Ureter (tissue), 1 donor: ENCODE results near the gene SLC7A6. TPM values are rescaled to one million over a fixed set of nuclear protein-coding genes. Genes with fewer than 3 reads are reported as not detected.
A peak's percentile ranks its signal among the peaks of the same experiment; 100 is the strongest.

Source experiments
- DNase-seq: peaks from one replicate; pipeline ENCODE4 v3.0.0-alpha.2; 2020; ENCODE audit warnings: low spot score
- total RNA-seq: library from RNA; stranded (reverse); gene quantifications from one replicate; pipeline ENCODE4 v1.2.4, GENCODE V29; 2023
- donor health status: DM: yes; HTN: yes; CAD: no.

The SLC7A6 gene
- 29.4 TPM for total RNA-seq

DNA sequence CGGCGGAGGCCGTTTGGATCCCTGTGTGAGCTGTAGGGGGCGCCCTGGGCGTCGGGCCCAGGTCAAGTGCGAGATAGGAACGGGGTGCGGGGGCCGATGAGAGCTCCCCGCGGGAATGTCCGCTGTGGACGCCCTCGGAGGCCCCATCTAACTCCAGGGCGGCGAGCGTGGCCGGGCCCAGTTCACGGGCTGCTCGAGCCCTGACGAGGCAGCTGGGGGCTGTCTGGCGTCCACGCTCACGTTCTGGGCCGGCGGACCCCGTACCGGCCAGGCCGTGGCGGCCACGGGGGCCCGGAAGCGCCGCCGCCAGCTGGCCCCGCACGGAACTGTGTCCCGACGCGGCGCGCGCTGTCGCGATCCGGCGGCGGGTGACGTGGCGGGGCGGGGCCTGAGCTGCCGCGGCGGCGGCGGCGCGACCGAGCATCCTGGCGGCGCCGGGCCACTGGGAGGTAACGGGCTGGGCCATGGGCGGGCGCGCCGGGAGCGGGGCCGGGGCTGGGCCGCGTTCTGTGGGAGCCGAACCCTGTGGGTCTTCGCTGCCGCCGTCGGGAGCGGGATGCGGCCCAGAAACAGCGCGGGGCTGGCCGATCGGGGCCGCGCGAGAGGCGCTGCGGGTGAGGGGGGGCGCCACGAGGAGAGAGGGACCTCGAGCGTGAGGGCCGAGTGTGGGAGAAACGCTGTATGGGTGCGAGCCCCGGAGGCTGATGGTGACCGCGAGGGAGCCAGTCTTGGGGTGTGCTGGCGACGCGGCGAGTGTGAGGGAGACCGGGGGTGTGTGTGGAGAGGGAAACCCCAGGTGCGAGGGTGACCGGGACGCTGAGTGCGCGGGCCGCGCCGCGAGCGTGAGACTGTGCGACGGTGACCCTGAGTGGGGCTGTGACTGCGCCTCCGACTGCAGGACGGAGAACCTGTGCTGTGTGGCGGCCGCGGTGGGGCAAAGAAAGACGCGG lies at the start of gene SLC7A6:
SLC7A6 (plus strand) TSS at position 399 of the 950 bp plus-strand sequence. CDS start 10,201 bp downstream, outside the sequence.
- DNase-seq = peak; percentile 77

DNA sequence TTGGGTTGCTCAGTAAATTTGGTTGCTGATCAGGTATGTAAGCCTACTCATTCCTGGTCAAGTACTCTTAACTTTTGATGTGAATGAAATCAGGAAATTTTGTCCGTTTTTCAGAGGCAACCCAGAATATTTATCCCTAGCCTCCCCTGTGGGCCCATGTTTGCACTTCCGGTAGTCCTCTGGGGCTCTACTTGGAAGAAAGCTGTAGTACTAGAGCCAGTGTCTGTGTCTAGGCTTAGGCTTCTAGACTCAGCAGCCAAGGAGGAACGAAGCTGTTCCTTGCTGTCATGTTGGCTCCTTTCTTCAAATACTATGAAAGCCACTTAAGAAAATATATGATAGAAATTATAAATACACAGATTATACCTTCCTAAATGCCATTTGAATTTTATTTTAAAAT lies 49.6 kb upstream of the SLC7A6 start:
- no peak for DNase-seq

DNA sequence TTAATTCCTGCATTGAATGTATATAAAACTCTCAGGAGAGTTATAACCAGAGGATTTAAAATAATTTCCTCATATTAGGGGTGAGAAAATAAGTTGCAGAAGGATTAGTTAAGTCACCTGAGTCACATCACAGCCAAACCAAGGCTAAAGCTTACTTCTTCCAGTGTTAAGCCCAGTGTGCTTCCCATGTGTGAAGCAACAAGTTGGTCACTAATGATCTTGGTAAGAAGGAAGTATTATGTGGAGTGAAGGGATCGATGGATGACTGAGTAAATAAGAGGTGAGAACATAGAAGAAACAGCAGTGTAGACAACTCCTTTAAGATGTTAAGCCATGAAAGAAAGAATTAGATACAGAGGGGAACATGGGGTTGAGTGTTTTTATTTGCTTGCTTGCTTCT lies 49.0 kb upstream of the SLC7A6 start:
- DNase-seq = no peak

DNA sequence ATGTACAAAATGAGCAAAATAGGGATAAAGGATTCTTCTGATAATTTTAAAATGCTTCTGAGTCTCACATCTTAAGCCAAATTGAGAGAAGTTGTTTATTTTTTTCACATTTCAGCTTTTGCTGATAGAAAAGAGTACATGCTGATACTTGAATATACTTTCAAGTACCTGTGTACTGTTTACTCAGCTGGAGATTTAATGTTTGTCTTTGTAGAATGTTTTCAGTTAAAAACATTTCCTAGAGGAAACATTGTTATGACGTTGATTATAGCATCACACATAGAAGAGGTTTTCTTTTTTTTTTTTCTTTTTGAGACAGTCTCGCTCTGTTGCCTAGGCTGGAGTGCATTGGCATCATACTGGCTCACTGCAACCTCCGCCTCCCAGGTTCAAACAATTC lies 48.1 kb upstream of the SLC7A6 start:
- DNase-seq = no peak

DNA sequence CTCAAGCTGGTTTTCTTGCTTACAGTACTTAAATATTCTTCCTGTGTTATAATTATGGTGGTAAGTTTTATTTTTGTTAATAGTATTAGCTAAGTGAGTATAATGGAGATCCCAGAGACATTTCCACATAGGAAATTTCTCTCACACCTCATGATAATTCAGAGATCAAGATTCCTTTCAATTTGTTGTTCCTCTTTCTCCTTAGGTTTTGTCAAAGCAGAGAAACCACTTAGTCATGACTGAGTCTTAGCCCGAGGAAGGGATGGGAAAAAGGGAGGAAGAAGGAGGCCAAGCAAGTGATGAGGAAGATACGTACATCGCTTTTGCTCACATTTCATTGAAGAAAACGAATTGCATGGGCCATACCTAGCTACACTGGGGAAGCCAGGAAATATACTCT lies 46.8 kb upstream of the SLC7A6 start:
- DNase-seq = no peak

DNA sequence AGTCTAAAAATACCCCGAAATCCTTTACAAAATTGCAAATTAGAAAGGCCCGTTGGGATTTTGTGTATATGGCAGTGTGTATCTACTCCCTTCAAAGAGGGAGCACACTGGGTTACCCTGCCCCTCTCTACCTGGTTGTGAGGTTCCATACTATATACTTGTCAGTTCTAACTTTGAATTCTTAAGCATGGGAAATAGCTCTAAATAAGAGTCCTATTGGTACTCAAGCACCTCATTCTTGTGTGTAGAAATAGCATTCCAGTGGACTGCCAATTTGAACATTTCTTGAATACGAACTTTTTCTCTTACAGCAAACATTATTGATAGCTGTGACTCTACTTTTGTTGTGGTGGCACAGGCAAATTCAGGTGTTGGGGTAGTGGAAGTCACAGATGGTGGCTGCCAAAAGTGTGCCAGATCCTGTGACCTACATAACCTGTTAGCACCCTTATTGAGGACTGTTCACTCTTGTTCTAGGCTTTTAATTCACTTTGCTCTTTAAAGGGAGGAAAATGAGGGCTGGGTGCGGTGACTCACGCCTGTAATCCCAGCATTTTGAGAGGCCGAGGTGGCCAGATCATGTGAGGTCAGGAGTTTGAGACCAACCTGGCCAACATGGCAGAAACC lies 44.5 kb upstream of the SLC7A6 start:
- no peak for DNase-seq

DNA sequence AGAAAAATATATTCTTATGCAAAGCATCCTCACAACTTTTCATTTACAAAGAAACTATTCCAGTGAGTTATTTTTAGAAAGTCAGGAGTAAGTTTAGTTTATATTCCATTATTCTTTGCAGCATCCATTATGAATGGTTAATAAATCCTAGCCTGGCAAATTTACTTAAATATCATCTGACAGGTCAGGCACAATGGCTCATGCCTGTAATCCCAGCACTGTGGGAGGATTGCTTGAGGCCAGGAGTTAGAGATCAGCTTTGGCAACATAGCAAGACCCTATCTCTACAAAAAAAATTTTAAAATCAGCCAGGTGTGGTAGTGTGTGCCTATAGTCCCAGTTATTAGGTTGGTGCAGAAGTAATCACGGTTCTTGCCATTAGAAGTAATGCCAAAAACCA lies 41.3 kb upstream of the SLC7A6 start:
- DNase-seq = no peak

DNA sequence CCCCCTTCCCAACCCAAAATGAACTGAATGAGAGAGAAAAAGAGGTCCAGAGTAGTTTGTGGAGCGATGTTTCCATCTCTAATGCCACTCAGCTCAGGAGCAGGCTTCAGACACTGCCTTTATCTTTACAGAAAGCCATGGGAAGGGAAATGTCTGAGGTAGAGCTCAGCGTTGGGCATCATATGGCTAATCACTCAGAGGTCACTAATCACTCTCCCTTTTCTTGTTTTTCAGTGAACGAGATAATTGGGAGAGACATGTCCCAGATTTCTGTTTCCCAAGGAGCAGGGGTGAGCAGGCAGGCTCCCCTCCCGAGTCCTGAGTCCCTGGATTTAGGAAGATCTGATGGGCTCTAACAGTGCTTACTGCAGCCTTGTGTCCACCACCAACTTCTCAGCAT lies 38.2 kb upstream of the SLC7A6 start:
- no peak for DNase-seq

DNA sequence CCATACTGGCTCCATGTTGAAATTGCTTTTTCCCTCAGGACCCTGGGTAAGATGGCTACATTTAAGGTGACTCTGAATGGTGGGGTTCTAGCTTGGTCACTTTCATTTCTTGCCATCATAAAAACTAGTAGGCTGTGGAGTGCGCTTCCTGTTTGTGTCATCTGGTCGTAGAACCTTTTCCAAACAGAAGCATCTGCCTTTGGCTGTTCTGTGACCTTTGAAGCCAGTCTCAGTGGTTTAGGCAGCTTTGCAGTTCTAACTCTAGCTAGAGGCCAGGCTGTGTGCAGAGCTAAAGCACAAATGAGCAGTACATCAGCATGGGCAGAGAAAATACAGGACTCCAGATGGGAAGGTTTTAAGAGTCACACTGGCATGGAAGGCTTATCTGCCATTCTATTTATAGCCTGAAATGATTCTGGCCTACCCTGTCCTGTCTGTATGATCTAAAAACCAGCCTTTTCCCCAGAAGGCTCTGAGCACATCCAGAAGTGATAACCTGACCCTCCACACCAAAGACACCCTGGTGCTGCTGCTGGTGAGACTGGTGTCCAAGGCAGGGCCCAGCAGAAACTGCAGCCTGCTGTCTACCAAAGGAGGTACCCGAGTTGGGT lies 37.0 kb upstream of the SLC7A6 start:
- no peak for DNase-seq

DNA sequence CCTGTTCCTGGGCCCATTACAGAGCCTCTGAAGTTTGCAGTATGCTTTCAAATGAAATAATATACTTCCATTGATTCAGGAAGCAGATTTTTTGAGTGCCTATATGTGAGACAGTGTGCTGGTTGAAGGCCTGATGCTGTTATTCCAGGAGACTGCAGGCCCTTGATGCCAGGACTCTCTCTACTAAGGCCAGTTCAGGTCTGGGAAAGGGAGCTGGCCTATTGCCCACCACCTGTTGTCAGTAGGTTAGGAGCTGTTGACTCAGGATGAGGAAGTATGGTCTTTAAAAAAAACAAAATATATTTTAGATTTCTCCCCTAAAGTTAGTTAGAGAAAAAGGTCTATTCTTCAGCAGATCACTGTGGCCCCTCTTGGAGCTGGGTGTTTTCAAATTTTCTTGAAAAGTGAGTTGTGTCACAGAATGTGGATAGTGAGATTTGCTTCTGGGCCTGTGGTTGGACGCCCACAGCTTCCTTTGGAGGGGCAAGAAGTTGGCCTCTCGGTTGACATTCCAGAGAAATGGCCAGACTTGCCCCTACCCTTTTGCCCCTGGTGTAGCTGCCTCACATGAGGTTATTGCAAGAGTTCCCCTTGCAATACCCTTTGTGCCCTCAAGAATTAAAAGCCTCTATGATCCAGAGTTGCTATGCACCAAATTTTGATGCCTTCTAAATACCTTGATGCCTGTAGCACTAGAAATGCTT lies 36.3 kb upstream of the SLC7A6 start:
- DNase-seq = no peak

DNA sequence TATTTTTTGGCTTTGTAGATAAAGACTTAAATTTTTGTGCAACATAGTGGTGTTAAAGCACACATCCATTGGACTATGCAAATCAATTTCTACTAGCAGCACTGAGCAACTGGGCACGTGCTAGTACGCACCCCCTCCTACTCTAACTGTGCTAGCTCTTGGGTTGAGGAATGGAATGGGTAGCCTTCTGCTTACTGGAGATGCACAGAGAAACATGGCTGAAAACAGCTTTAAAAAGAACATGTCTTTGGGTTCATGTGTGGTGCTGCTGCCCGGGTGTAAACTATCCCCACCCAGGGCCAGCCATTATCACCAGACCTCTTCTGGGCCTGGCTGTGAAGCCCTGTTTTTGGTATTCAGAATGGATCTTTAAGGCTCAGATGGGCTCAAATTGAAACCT lies 35.7 kb upstream of the SLC7A6 start:
- DNase-seq = peak; percentile 20

DNA sequence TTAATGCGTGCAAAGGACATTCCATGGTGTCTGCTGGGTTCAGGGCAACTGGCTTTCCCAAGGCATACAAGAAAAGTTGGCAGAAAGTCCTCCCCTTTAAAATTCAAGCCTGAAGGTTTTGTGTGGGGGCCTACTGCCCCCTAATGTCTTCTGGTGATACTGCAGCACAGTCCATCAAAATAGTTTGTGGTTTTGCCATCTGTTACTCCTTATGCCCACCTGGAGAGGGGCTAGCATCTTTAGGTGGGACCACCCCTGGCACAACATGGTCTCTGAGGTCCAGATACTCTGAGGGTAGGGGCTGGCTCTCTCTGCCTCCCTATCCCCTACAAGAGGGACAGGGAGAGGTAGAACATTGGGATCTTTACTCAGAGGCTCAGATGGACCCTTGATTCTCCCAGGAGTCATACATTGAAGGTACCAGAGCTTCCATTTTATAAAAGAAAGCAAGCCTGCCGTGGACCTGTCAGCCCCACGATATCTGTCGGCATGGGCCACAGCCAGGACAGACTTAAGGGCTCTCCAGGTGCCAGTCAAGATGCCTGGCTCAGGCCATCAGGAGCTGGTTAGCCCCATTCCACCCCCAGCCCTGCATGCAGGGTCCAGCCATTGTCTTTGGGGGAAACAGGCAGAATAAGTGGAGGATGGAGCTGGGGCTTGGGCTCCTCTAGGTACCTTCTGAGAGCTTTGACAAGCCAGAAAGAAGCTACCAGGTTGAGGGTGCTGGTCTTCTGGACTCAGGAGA lies 34.7 kb upstream of the SLC7A6 start:
- DNase-seq = peak; percentile 51

DNA sequence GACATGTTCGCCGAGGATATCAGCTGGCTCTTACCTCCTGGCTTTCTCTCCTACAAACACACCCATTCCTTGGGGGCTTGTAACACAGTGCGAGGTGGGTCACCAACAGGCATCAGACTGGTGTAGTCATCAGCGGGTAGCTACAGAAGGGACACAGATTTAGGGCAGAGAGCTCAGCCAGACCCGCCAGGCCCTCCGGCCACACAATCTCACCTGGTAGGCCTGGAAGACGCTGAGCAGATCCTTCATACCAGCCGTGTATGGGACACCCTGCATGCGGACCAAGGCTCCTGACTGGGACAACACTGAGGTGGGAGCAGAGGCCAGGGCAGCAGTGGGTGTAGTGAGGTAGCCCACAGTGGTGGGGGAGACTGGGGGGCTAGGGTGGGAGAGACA lies 34.2 kb upstream of the SLC7A6 start:
- DNase-seq = no peak

DNA sequence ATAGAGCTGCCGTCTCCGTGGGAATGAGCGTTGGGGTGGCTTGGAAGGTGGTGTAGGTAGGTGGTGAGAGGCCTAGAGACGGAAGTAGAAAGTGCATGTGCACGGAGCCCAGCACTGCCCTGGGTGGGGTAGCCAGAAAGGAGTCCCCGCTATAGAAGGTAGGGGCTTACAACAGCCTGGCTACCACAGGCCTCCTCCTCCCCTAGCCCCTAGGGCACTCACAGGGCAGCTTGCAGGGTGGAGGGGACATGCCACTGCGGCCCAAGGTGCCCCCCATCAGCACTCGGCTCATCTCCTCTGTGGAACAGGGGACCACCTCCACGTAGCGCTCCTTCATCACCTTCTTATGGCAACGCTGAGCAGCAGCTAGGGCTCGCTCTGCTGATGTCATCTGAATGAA lies 33.4 kb upstream of the SLC7A6 start:
- DNase-seq = no peak

DNA sequence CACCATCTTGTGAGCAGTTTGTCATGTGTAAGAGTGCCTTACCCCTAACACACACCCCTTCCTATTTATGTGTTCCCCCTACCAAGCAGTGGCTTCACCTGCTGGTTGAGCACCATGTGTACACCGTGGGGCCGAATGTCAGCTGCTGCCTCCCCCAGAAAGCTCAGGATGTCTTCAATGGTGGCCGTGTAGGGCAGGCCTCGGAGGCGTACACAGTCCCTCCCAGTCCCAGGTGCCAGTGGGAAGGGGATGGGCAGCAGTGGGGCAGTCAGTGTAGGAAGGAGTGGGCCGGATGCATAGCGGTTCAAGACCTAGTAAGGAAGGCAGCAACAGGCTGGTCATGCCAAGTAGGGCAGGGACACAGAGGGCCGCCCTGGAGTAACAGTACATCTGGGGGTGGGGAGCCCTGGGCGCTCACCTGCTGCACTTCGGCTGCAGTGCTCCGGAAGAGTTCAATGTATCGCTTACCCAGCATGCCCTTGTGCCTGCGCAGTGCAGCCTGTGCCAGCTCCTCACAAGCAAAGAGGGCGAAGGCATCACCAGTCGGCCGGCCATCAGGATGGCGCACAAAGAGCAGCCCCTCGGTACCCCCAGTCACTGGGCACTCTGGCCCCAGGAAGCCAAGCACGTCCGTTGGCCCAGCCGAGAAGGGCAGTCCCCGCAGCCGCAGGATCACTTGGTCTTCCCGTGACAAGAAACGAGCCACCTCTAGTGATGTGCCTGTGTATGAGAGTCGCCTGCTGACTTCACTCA lies 32.8 kb upstream of the SLC7A6 start:
- no peak for DNase-seq

DNA sequence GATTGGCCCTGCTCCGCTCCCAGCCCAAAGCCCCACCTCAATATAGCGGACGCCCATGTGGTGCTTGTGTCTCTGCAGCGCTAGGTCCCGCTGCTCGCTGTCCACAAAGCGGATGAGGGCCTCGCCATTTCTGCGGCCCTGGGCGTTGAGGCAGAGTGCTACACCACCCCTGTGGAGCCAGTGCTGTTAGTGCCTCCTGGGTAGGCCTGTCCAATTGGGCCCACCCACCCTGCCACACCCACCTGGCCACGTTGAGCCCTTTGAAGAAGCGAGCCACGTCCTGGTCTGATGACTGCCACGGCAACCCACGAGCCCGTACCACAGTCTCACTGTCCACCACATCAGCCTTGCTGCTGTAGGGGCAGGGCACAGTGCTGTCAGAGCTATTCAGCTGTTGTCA lies 32.0 kb upstream of the SLC7A6 start:
- DNase-seq = no peak

DNA sequence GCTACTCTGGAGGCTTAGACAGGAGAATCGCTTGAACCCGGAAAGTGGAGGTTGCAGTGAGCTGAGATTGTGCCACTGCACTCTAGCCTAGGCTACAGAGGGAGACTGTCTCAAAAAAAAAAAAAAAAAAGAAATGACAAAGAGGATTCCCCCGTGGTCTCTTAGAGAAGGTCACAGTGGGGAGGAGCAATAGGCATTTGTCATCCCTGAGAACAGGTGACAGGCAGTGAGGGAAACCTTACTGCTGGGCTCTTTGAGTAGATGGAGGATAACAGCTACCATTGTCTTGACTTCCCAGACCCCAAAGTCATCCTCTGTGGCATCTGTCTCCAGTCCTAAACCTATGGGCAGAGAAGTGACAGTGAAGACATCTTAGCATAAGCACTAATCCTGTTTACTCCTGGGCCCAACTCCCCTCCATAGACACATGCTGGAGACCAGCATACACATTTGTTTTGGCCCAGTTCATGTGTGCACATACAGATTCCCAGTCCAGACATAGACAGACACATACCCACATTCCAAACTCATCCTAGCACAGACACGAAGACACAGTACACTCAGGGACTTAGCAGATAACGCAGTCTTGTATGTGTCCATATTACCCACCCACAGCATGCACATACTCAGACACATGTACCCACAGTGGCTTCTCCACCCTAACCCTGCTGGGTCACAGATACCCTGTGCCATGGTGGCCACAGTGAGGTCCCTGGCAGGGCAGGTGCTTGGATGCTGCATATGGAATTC lies 31.1 kb upstream of the SLC7A6 start:
- no peak for DNase-seq

DNA sequence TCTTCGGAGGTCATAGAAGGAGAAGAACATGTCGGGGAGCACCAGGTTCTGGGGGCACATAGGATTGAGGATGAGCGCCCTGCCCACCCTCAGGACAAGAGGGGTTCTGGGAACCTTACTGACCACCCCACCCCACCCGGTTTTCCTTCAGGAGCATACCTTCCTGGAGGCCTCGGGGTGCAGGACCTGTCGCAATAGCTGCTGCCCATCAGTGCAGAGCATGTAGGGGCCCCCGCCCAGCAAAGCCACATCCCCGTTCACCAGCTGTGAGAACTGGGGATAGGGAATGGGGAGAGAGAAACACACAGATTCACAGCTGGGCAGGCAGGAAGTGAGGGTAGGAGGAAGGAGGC lies 30.5 kb upstream of the SLC7A6 start:
- DNase-seq = no peak

DNA sequence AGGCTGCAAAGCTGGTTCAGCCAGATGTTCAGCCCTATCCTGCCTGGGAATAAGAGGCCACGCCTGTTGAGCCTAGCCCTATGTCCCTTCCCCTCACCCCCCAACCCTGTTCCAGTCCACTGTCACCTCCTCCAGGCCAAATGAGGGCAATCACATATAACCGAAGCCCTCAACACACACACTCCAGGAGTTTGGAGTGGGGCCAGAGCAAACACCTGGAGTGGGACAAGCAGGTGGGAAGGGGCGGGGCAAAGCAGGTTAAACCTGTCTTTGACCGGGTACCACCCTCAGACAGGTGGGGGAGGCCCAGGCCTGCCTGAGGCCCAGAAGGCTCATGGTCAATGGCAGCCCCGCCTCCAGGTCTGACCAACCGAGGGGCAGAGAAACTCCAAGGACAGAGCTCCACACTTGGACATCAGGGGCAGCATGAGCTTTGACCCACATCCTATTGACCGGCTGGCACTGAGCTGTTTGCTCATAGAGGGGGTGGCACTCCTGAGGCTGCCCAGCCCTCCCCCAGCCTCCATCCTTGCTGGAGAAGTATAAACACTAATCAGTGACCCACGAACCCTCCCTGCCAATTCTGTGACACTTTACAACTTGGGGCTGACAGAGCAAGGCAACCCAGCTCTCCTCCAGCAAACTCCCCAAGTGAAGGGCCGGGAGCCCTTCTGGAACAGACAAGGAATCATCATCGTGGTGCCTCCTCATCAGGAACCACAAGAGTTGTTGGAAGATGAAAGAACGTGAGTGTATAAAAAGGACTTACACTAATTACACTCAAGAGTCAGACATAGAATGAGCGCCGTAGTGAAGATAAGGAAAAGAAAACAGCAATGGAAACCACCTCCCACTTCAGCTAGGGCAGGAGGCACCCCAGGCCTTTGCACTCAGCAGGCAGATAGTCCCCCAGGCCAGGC lies 29.9 kb upstream of the SLC7A6 start:
- peak; percentile 91 for DNase-seq
